ENCODE data around the gene TXN.

- no peak for TF ChIP-seq CTCF (IDR thresholded peaks at IDR 0.05)
- no peak for TF ChIP-seq POLR2A (IDR thresholded peaks at IDR 0.05)
Measured at GRCh38 chr9:110278080-110278707, 21.9 kb upstream of the TXN start.

Measured in uterus (tissue), 2 donors.